H1 (cell line): ENCODE measurements around the gene SLCO2A1. TPM values are rescaled to one million over a fixed set of nuclear protein-coding genes. Genes with fewer than 3 reads are reported as not detected.

Experiments
- CTCF ChIA-PET: fragments of 300-600 bp; sonication (Branson Sonifier 250); formaldehyde crosslinking; loops from one replicate; lab custom pipeline; 2021; ENCODE audit not compliant: partially characterized antibody; lab: Charles Lee
- POLR2A ChIA-PET: fragments of 300-600 bp; sonication (Branson Sonifier 250); formaldehyde crosslinking; loops from one replicate; lab custom pipeline; 2021; ENCODE audit warnings: inconsistent platforms; ENCODE audit not compliant: partially characterized antibody; lab: Charles Lee
- DNase-seq, 2 experiments: peaks; one replicate each; pipeline versions ENCODE4 v3.0.0 to v3.0.0-alpha.2; 2010 to 2022; ENCODE audit warnings: low spot score in 2 of 2, low read depth in 1 of 2, mixed read lengths in 1 of 2
- FAIRE-seq: peaks from 2 replicates; lab custom pipeline; 2011; peaks lifted over from hg19 to GRCh38; lab: Jason Lieb, UNC
- H2AFZ ChIP-seq: 2 replicates; pipeline ENCODE4 v1.8.1; 2012; ENCODE audit warnings: low read length, inconsistent platforms
- H2AK5ac ChIP-seq: 2 replicates; pipeline ENCODE4 v1.6.1; 2013; ENCODE audit warnings: low read depth, low read length
- H2BK120ac ChIP-seq: replicated peaks from 2 replicates; pipeline ENCODE3; 2013; ENCODE audit warnings: low read depth, low read length, inconsistent platforms
- H2BK12ac ChIP-seq: 2 replicates; pipeline ENCODE4 v1.6.1; 2013; ENCODE audit warnings: low read depth, low read length
- H2BK15ac ChIP-seq: 2 replicates; pipeline ENCODE4 v1.6.1; 2013; ENCODE audit warnings: low read length
- H2BK20ac ChIP-seq: 2 replicates; pipeline ENCODE4 v1.6.1; 2013; ENCODE audit warnings: low read length
- H2BK5ac ChIP-seq: 2 replicates; pipeline ENCODE4 v1.6.1; 2013; ENCODE audit warnings: low read depth, low read length
- H3K14ac ChIP-seq: 2 replicates; pipeline ENCODE4 v1.6.1; 2013; ENCODE audit warnings: inconsistent platforms; ENCODE audit not compliant: insufficient read length
- H3K18ac ChIP-seq: 2 replicates; pipeline ENCODE4 v1.6.1; 2013; ENCODE audit warnings: low read length; ENCODE audit errors: extremely low read depth
- H3K23ac ChIP-seq: 2 replicates; pipeline ENCODE4 v1.6.1; 2013; ENCODE audit warnings: inconsistent platforms; ENCODE audit not compliant: insufficient read length
- H3K23me2 ChIP-seq: 2 replicates; pipeline ENCODE4 v1.6.1; 2013; ENCODE audit warnings: low read depth, low read length
- H3K27ac ChIP-seq: 2 replicates; pipeline ENCODE4 v1.6.1; 2011; ENCODE audit warnings: low read depth, low read length, inconsistent platforms
- H3K27me3 ChIP-seq, 4 experiments: replicated peaks in 1 of 4; 1 replicate in 1 of 4; 2 replicates in 3 of 4; pipeline versions ENCODE4 v1.6.1 to v1.8.1; 2011 to 2013; ENCODE audit warnings: low read length in 3 of 4, mild to moderate bottlenecking in 3 of 4, inconsistent platforms in 2 of 4, mixed read lengths in 2 of 4, moderate library complexity in 1 of 4; ENCODE audit not compliant: control insufficient read depth in 3 of 4, insufficient read depth in 3 of 4; ENCODE audit errors: extremely low read depth in 1 of 4
- H3K36me3 ChIP-seq, 4 experiments: 2 replicates each; pipeline versions ENCODE4 v1.6.1 to v1.8.1; 2011 to 2013; ENCODE audit warnings: mild to moderate bottlenecking in 4 of 4, low read length in 3 of 4, moderate library complexity in 2 of 4, control low read depth in 1 of 4, inconsistent platforms in 1 of 4; ENCODE audit not compliant: insufficient read depth in 4 of 4, control insufficient read depth in 2 of 4
- H3K4ac ChIP-seq: replicated peaks from 2 replicates; pipeline ENCODE3; 2013; ENCODE audit warnings: low read length, low read depth, mixed read lengths, inconsistent platforms; ENCODE audit not compliant: insufficient read length
- H3K4me1 ChIP-seq, 4 experiments: replicated peaks in 1 of 4; 1 replicate in 1 of 4; 2 replicates in 3 of 4; pipeline versions ENCODE4 v1.6.1 to v1.8.1; 2011 to 2013; ENCODE audit warnings: low read length in 3 of 4, inconsistent platforms in 2 of 4, mixed read lengths in 1 of 4; ENCODE audit not compliant: insufficient read depth in 4 of 4, control insufficient read depth in 3 of 4
- H3K4me2 ChIP-seq, 2 experiments: 2 replicates each; pipeline versions ENCODE4 v1.6.1 to v1.8.1; 2011 to 2013; ENCODE audit warnings: low read depth in 2 of 2, low read length in 2 of 2, control low read depth in 1 of 2, inconsistent platforms in 1 of 2, mild to moderate bottlenecking in 1 of 2; ENCODE audit not compliant: insufficient read depth in 1 of 2
- H3K4me3 ChIP-seq, 4 experiments: fragments of 200-600, 300-600 bp in 1 of 4; sonication (generic), shearing (Covaris generic), sonication (Bioruptor Twin) in 1 of 4; 2 replicates each; pipeline versions ENCODE4 v1.5.1 to v1.8.1; 2011 to 2016; ENCODE audit warnings: low read length in 4 of 4, low read depth in 3 of 4, control low read depth in 2 of 4, inconsistent platforms in 2 of 4, mild to moderate bottlenecking in 2 of 4, mixed read lengths in 1 of 4, moderate library complexity in 1 of 4; ENCODE audit not compliant: insufficient read depth in 2 of 4; ENCODE audit errors: extremely low read depth in 1 of 4
- H3K56ac ChIP-seq: replicated peaks from 2 replicates; pipeline ENCODE3; 2013; ENCODE audit warnings: low read depth, mild to moderate bottlenecking, mixed read lengths, low read length, inconsistent platforms; ENCODE audit not compliant: insufficient read length
- H3K79me1 ChIP-seq: 2 replicates; pipeline ENCODE4 v1.6.1; 2013; ENCODE audit warnings: low read depth, low read length, control low read depth
- H3K79me2 ChIP-seq, 2 experiments: 2 replicates each; pipeline versions ENCODE4 v1.6.1 to v1.8.1; 2012 to 2013; ENCODE audit warnings: low read length in 2 of 2, mild to moderate bottlenecking in 2 of 2, inconsistent platforms in 1 of 2; ENCODE audit not compliant: insufficient read depth in 2 of 2, control insufficient read depth in 1 of 2
- H3K9ac ChIP-seq, 4 experiments: replicated peaks in 1 of 4; 1 replicate in 1 of 4; 2 replicates in 3 of 4; pipeline versions ENCODE4 v1.6.1 to v1.8.1; 2011 to 2013; ENCODE audit warnings: low read depth in 3 of 4, low read length in 3 of 4, control low read depth in 2 of 4, mild to moderate bottlenecking in 2 of 4, moderate library complexity in 2 of 4, inconsistent platforms in 1 of 4; ENCODE audit errors: extremely low read depth in 1 of 4
- H3K9me3 ChIP-seq, 2 experiments: 2 replicates each; pipeline versions ENCODE4 v1.6.1 to v1.8.1; 2012 to 2013; ENCODE audit warnings: mild to moderate bottlenecking in 2 of 2, moderate library complexity in 2 of 2, control low read depth in 1 of 2, inconsistent platforms in 1 of 2, low read depth in 1 of 2, low read length in 1 of 2, mixed read lengths in 1 of 2; ENCODE audit not compliant: insufficient read depth in 2 of 2
- H4K20me1 ChIP-seq, 2 experiments: replicated peaks in 1 of 2; 2 replicates each; pipeline versions ENCODE3 to v1.8.1; 2011 to 2013; ENCODE audit warnings: inconsistent platforms in 2 of 2, low read length in 2 of 2, mild to moderate bottlenecking in 1 of 2; ENCODE audit not compliant: insufficient read depth in 2 of 2, control insufficient read depth in 1 of 2
- H4K5ac ChIP-seq: 2 replicates; pipeline ENCODE4 v1.6.1; 2013; ENCODE audit warnings: low read length, low read depth, mixed read lengths, inconsistent platforms; ENCODE audit not compliant: insufficient read length
- H4K8ac ChIP-seq: 2 replicates; pipeline ENCODE4 v1.8.0; 2013; ENCODE audit warnings: mild to moderate bottlenecking, moderate library complexity, low read length, inconsistent platforms; ENCODE audit not compliant: insufficient read depth; ENCODE audit errors: extremely low read depth
- H4K91ac ChIP-seq: replicated peaks from 2 replicates; pipeline ENCODE3; 2013; ENCODE audit warnings: low read length, mixed read lengths, inconsistent platforms; ENCODE audit not compliant: insufficient read length
- BRCA1 ChIP-seq: IDR thresholded peaks from 2 replicates; pipeline ENCODE4 v1.6.1; 2012; ENCODE audit warnings: low read depth, low read length, improper control_type of control experiment
- KDM1A ChIP-seq: fragments of 200-600, 300-600 bp; sonication (generic); IDR thresholded peaks from 2 replicates; pipeline ENCODE4 v1.7.1; 2016; ENCODE audit warnings: mild to moderate bottlenecking, low read length, borderline replicate concordance
- KDM4A ChIP-seq: IDR thresholded peaks from one replicate; pipeline ENCODE4 v1.7.1; 2012; ENCODE audit warnings: low read depth, mild to moderate bottlenecking, moderate library complexity, low read length, inconsistent platforms; ENCODE audit not compliant: severe bottlenecking
- NRF1 ChIP-seq: IDR thresholded peaks from 2 replicates; pipeline ENCODE4 v1.6.1; 2011; ENCODE audit warnings: mild to moderate bottlenecking, low read depth, low read length, improper control_type of control experiment
- RAD21 ChIP-seq, 2 experiments: IDR thresholded peaks in 1 of 2; conservative IDR thresholded peaks in 1 of 2; 2 replicates each; pipeline ENCODE4 v1.6.1; 2011; ENCODE audit warnings: low read depth in 2 of 2, low read length in 2 of 2, improper control_type of control experiment in 1 of 2, inconsistent platforms in 1 of 2, mild to moderate bottlenecking in 1 of 2, moderate library complexity in 1 of 2
- RNF2 ChIP-seq: fragments of 200-900, 300-1000 bp; sonication (generic); IDR thresholded peaks from 2 replicates; pipeline ENCODE4 v1.7.1; 2016; ENCODE audit warnings: borderline replicate concordance, low read depth, mild to moderate bottlenecking, antibody characterized with exemption, low read length; ENCODE audit not compliant: poor library complexity, severe bottlenecking; ENCODE audit errors: missing control alignments
- TEAD4 ChIP-seq: IDR thresholded peaks from 2 replicates; pipeline ENCODE4 v1.6.1; 2012; ENCODE audit warnings: low read depth, low read length, inconsistent platforms, mixed read lengths
- YY1 ChIP-seq: IDR thresholded peaks from 2 replicates; pipeline ENCODE4 v1.6.1; 2011; ENCODE audit warnings: low read depth, mild to moderate bottlenecking, low read length
- WGBS, 2 experiments: shearing (Covaris generic) in 1 of 2; methylation state at CpG; one replicate each; pipeline versions ENCODE4 v1.1.6 to v1.1.7; 2013 to 2015; ENCODE audit warnings: low lambda C conversion rate in 2 of 2, mixed read lengths in 2 of 2, inconsistent platforms in 1 of 2, low coverage in 1 of 2, missing lambda C conversion rate in 1 of 2; ENCODE audit not compliant: insufficient replicate concordance in 2 of 2, insufficient coverage in 1 of 2, insufficient read length in 1 of 2; ENCODE audit errors: extremely low coverage in 1 of 2, missing lambda C conversion rate in 1 of 2; 5-methylcytosine and 5-hydroxymethylcytosine counted together
- polyA plus RNA-seq, 7 experiments: library from polyadenylated mRNA; depleted of rRNA in 3 of 7; stranded (reverse) in 5 of 7; unstranded in 2 of 7; fragments of >200 nt in 5 of 7; fragments of 200-250 nt in 2 of 7; gene quantifications; 1 replicate in 5 of 7; 2 replicates in 1 of 7; 4 replicates in 1 of 7; pipeline versions ENCODE4 v1.2.1 to v1.2.3, GENCODE V29; 2011 to 2013; ENCODE audit warnings: missing spikeins in 2 of 7, mixed read lengths in 2 of 7
- total RNA-seq: library from RNA; stranded (reverse); fragmentation: NEBNext Ultra II Directional; extraction: Animal tissue kit (Norgen Biotek cat#: 25700); gene quantifications from 2 replicates; pipeline ENCODE4 v1.2.1, GENCODE V29; 2021
- TF ChIP-seq, protein P1 (sequence below): IDR thresholded peaks from 2 replicates; pipeline ENCODE4 v1.6.1; 2012; ENCODE audit warnings: inconsistent platforms

SLCO2A1 gene
- total and polyA plus RNA-seq, 2 of the 8 experiments (the other 6 are each of a cell fraction or from before 2014, with no cell fraction given) = 1.1 to 2.3 TPM

DNA sequence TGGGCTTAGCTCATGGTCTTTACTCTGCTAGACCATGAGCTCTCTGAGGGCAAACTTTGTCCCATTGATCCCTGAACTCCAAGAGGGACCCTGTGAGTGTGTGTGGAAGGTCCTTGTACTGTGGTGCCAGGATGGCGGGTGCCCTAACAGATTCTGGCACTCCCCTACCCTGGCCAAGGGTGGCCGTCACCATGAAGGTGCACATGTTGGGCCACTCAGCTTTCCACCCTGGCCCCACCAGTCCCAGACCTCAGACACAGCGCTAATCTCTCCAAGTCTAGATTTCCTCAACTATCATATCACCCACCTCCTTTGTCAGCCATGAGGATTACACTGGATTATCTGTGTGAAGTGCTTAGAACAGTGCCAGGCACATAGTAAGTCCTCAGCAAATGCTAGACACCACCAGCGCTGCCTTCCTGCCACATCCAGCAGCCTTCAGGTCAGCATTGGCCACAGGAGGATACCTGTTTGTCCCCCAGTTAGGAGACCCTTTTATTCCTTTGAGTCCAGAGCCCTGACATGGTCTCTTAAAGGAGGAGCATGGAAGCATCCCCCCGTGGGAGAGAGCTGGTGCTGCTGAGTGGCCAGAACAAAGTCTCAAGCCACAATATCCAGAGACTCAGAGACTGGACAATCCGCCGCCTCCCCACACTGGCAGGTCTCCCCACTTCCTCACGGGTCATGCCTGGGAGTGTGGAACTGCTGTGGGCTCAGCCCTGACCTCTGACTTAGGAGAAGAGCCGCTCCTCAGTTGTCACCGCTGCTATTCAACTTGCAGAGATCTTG is 44.5 kb upstream of the SLCO2A1 start:
- no peak overlapping the region for H3K4me3 ChIP-seq
- H3K56ac ChIP-seq = no peak overlapping the region
- no peak overlapping the region for H3K18ac ChIP-seq
- H3K36me3 ChIP-seq = no peaks in the 10 kb centered on the region
- TF ChIP-seq BRCA1 (no peak), TEAD4 (no peak), RAD21 (IDR thresholded peaks at IDR 0.05 in 1 of 2, conservative IDR thresholded peaks at IDR 0.05 in 1 of 2; ENCODE audit: low read depth in 2 of 2, low read length in 2 of 2) (no peak), KDM4A (no peak), NRF1 (no peak), YY1 (no peak), RNF2 (no peak), KDM1A (no peak)
- TF ChIP-seq, protein P1, sequence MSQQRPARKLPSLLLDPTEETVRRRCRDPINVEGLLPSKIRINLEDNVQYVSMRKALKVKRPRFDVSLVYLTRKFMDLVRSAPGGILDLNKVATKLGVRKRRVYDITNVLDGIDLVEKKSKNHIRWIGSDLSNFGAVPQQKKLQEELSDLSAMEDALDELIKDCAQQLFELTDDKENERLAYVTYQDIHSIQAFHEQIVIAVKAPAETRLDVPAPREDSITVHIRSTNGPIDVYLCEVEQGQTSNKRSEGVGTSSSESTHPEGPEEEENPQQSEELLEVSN = no peak
- TF ChIP-seq, all 59 proteins: peak for 0
- H2BK120ac ChIP-seq = no peak overlapping the region
- peak overlapping the region; percentile 16; the same call in 1 of the 2 replicates for H4K8ac ChIP-seq
- H3K14ac ChIP-seq = no peak overlapping the region
- H3K79me2 ChIP-seq = no peaks in the 10 kb centered on the region
- no peak overlapping the region for H2AK5ac ChIP-seq
- H3K23ac ChIP-seq = no peak overlapping the region
- no peaks in the 10 kb centered on the region for H3K79me1 ChIP-seq
- no peak overlapping the region for H2BK20ac ChIP-seq
- no peak overlapping the region for H2BK12ac ChIP-seq
- H3K4me1 ChIP-seq = no peaks in the 10 kb centered on the region
- H4K91ac ChIP-seq = no peak overlapping the region
- H4K20me1 ChIP-seq = no peaks in the 10 kb centered on the region
- ChIA-PET POLR2A (no interaction called here), CTCF (interaction anchor here (0.6 to 0.7 kb wide), 2 partner anchors 21 to 407 kb away, joined by 3 to 4 read pairs; no protein-coding TSS in a partner anchor)
- peaks cover 0 to 3% of the 10 kb centered on the region in 2 experiments; a peak in 1 of 4 replicates for H3K9me3 ChIP-seq
- no peak overlapping the region for H3K4ac ChIP-seq
- no peak overlapping the region for H3K27ac ChIP-seq
- H3K9ac ChIP-seq = no peak overlapping the region
- FAIRE-seq (no peak), DNase-seq (peak in 1 of 2 experiments; percentile 17)
- H3K4me2 ChIP-seq = no peak overlapping the region
- no peaks in the 10 kb centered on the region for H3K27me3 ChIP-seq
- H2AFZ ChIP-seq = no peak overlapping the region
- no peaks in the 10 kb centered on the region for H3K23me2 ChIP-seq
- no peak overlapping the region for H4K5ac ChIP-seq
- H2BK15ac ChIP-seq = no peak overlapping the region
- H2BK5ac ChIP-seq = no peak overlapping the region
- 80% methylated on average over 10 of the region's 10 CpGs; no CpG with 5 or more reads in 1 of the 2 experiments for WGBS, 2 experiments
